AML-193 (cell line): Measurements from ENCODE around the gene RIC1.
"Not testable (repeated sequence)": the region's sequence is repeated elsewhere in the genome, so short reads cannot be mapped to it uniquely, and the experiment has no call there.

Experiments used
- DNase-seq, 2 experiments: peaks; one replicate each; lab custom pipeline; 2025; lab: John Stamatoyannopoulos, UW

Gene RIC1, protein sequence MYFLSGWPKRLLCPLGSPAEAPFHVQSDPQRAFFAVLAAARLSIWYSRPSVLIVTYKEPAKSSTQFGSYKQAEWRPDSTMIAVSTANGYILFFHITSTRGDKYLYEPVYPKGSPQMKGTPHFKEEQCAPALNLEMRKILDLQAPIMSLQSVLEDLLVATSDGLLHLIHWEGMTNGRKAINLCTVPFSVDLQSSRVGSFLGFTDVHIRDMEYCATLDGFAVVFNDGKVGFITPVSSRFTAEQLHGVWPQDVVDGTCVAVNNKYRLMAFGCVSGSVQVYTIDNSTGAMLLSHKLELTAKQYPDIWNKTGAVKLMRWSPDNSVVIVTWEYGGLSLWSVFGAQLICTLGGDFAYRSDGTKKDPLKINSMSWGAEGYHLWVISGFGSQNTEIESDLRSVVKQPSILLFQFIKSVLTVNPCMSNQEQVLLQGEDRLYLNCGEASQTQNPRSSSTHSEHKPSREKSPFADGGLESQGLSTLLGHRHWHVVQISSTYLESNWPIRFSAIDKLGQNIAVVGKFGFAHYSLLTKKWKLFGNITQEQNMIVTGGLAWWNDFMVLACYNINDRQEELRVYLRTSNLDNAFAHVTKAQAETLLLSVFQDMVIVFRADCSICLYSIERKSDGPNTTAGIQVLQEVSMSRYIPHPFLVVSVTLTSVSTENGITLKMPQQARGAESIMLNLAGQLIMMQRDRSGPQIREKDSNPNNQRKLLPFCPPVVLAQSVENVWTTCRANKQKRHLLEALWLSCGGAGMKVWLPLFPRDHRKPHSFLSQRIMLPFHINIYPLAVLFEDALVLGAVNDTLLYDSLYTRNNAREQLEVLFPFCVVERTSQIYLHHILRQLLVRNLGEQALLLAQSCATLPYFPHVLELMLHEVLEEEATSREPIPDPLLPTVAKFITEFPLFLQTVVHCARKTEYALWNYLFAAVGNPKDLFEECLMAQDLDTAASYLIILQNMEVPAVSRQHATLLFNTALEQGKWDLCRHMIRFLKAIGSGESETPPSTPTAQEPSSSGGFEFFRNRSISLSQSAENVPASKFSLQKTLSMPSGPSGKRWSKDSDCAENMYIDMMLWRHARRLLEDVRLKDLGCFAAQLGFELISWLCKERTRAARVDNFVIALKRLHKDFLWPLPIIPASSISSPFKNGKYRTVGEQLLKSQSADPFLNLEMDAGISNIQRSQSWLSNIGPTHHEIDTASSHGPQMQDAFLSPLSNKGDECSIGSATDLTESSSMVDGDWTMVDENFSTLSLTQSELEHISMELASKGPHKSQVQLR (N-terminal part only)

DNA sequence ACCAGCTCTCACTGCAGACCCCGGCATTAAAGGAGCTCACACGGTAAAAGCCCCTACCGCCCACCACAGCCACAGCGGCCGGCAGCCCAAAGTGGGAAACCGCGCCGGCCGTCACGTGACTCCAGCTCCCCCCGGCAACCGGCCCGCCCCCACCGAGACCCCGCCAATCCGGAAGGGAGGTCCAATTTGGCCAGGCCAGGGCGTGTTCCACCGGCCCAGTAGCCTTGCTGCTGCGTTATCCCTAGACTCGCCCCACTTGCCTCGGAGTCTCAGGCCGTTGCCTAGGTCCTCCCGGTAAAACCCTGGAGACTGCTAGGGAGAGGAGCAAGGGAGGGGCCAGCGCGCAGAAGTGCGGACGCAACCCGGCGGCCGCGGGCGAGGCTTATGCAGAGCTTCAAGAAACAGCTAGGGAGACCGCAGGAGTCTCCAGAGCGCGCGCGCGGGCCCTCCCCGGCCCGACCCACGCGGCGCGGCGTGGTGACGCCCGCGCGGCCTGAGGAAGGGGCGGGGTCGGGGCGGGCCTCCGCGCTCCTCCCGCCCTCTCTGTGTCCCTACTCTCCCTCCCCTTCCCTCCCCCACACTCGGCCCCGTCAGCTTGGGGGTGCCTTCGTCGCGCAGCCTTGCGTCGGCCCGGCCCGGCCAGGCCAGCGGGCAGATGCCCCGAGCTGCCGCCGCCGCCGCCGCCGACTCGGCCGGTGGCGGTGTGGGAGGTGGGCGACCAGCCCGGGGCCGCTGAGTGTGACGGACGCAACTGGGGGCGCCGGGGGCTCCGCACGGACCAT lies at the start of gene RIC1:
Gene RIC1 (plus strand): TSS at position 578 of the 782 bp plus-strand sequence. CDS start 203 bp downstream, at position 781.
- peak; percentile 89 to 92 for DNase-seq

DNA sequence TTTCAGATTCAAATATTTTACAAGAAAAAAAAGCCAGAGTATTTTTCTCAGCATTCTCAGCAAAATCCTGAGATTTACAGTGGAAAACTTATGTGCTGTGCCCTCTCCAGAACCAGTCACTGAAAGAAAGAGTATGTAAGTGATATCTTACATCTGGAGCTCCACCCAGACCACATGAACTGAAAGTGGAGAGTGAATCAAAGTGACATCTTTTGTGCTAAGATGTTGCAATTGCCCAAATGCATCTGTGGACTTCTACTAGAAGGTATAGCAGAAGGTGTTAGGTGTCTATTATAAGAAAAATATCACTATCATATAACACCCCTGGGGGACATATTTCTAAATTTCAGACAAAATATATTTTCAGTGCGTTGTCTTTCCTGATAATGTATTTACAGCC lies 49.0 kb upstream of the RIC1 start:
- DNase-seq, result no peak

DNA sequence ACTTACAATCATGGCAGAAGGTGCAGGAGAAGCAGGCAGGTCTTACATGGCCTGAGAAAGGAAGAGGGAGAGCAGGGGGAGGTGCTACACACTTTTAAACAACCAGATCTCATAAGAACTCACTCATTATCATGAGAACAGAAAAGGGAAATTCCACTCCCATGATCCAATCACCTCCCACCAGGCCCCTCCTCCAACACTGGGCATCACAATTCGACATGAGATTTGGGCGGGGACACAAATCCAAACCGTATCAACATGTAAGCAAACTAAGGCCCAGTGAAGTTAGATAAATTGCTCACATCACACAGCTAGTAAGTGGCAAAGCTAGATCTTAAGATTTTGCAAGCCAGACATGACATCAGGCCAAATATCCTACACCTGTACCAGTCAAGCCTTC lies 48.3 kb upstream of the RIC1 start:
- DNase-seq, result no peak

DNA sequence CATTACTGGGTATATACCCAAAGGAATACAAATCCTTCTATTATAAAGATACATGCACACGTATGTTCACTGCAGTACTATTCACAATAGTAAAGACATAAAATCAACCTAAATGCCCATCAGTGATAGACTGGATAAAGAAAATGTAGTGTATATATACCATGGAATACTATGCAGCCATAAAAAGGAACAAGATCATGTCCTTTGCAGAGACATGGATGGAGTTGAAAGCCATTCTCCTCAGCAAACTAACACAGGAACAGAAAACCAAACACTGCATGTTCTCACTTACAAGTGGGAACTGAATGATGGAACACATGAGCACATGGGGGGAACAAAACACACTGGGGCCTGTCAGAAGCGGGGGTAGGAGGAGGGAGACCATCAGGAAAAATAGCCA lies 47.2 kb upstream of the RIC1 start:
- DNase-seq, result not testable (repeated sequence)

DNA sequence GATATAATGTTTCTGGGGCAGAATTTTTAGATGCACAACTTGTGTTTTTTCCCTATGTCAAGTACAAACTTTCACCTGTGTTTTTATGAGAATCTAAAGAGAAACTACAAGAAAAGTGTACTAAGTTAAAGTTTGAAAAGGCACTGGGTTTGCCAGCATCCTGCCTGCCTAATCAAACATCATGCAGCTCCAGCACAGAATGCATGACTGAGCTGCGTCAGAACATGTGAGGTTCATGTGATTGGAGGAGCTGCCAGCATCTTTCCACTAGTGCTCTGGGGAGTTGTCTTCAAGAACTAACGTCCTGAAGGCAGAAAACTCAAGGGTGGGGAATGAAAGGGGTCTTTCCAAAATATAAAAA lies 46.1 kb upstream of the RIC1 start:
- no peak for DNase-seq

DNA sequence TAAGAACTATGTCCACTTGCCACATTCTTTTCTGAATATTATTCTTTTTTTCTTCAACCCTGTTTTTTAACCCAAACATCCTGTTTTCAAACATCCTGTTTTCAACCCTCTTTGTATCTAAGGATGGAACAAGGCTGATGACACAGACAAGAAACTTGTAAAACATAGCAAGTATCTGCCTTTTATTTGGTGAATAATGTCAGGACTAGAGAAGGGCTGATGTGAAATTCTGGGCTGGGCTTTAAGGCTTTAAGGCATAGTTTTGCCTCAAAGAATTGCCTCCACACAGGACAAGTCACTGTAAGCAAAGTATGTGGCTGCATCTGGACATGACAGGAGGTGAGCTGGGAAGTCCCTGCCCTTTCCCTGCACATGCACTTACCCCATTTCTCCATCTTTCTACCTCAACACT lies 42.5 kb upstream of the RIC1 start:
- no peak for DNase-seq

DNA sequence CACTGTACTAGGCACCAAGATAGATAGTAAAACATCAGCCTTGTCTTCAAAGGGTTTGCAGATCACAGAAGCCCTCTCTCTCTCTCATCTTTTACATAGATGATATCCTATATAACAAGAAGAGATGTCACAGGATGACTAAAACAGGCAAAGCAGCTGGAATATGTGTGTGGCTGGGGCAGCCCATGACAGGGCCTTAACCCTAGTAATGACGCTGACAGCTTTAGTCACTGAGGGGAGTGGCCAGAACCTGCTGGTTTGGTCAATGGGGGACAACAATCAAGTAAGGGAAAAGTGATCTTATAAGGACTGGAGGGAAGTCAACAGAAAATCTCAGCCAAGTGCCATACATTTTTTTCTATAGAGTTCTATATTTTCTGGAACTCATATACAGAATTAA lies 41.9 kb upstream of the RIC1 start:
- no peak for DNase-seq

DNA sequence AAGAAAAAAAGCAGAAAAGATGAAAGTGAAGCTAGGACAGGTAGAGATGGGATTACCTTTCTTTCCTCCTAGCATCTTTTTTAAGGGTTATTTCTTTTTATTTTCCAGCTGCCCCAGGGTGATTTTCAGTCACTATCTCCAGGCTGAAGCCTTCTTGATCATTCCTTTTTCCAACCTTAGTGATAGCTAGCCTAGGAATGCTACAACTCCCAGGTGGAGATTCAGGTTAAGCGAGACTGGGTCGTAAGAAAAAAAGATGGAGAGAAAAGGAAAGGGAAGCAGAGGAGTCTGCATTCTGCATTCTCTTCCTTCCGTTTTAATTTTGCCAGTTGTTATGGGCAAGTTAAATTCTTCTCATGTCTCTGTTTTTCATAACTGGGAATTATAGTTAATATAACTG lies 36.7 kb upstream of the RIC1 start:
- no peak for DNase-seq

DNA sequence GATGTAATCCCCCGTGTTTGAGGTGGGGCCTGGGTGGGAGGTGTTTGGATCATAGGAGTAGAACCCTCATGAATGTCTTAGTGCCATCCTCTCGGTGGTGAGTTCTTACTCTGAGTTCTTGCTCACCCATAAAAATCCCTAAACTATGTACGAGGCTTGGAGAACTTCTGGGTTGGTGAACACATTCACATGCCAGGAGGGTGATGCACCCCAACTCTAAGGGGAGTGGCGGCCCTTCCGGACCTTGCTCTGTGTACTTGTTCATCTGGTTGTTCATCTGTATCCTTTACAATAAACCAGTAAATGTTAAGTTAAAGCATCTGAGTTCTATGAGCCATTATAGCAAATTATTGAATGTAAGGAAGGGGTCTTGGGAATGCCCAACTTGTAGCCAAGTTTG lies 36.0 kb upstream of the RIC1 start:
- DNase-seq, result no peak

DNA sequence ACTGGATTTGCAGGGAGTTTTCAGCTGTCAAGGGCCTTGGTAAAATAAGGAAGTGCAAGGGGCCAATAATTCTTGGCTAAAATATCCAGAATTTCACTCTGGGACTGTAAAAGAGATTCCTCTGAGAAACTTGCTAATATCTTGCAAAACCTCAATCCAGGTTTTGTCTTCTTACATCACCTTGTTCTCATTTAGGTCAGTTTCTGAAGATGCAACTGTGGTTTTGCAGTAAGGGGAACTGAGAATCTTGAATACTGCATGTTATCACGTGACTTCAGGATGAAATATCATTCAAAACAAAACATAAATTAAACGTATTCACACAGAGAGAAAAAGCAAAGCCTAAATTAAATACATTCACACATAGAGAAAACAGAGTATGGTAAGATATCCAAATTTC lies 35.0 kb upstream of the RIC1 start:
- no peak for DNase-seq

DNA sequence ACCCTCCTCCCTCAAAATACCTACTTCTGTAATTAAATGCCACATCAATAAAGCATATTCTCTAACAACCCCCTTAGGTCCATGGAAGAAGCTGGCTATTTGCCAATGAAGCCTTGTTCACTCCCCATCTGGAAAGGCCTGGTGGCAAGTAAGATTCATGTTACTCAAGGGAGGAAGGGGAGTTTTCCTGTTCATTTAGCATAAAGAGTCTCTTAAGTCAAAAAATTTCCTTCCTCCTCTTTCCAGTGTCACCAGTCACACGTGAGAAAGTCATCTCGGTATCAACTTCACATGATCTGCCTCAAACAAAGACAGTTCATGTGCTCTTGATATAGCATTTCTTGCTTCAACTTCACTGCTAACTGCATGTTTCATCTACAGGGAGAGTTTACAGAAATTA lies 32.7 kb upstream of the RIC1 start:
- DNase-seq, result no peak

DNA sequence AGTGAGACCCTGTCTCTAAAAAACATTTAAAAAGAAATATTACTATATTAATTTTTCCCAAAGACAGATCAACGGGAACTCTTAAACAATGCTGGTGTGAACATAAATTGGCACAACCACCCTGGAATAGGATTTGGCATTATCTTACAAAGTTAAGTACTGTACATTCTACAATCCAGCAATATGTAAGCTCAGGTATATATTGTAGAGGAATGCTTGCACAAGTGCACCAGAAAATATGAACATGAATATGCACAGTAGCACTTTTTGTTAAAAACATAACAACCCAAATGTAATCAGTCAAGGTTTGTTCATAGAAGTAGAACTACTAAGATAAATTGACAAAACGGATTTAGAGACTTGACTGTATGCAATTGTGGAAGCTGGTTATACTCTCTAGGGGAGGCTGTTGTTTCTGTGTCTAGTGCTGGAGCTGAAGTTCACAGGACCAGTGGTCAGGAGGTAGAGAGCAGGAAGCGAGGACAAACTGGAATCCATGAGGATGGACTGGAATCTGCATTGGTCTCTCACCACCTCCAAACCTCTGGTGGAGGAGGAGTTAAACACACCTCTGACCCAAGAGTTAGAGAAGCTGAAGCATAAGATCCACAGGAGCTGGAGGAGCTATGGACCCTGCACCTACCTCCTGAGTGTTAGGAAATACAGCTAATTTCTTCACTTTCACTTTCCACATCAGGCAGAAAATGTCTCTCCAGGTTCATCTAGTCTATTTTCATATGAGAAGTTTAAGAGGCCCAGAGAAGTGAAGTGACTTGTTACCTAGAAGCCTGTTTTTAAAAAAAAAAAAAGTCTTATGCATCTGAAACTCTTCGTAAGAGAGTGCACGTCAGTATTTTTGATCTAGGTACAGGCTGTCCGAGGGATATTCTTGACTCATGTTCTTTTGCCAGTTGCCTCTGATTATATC lies 20.3 kb upstream of the RIC1 start:
- peak; percentile 46 to 58 for DNase-seq

DNA sequence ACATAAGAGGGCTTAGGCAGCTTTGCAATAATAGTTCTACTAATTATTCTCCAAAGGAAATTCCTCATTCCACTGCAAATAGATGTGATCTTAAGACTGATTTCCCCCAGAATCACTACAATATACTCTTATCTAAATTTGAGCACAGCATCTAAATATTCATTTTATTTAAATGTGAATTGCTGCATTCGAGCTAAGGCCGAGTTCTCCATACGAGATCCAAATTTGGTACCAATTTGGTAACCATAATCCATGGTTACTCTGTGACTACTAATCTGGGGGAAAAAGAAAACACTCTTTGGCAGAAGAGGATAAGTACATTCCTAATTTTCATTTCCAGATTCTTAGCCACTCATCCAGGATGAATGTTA lies 19.7 kb upstream of the RIC1 start:
- DNase-seq, result no peak

DNA sequence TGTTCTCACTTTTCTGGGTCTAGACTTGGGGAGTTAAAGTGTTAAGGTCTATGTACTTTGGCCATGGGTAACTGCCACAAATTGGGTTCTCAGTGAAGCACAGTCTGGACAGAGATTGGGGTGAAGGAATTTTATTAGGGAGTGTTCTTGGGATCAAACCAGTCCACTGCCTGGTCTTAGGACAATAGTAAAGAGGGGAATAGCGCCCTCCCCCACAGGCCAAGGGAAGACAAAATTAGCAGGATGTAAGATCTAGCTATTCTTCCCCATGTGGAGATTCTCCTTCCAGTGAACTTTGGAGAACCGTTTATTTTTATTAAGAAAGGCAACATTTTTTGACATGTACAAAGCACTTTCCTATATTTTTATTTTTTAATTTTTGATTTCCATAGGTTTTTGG lies 18.4 kb upstream of the RIC1 start:
- no peak for DNase-seq

DNA sequence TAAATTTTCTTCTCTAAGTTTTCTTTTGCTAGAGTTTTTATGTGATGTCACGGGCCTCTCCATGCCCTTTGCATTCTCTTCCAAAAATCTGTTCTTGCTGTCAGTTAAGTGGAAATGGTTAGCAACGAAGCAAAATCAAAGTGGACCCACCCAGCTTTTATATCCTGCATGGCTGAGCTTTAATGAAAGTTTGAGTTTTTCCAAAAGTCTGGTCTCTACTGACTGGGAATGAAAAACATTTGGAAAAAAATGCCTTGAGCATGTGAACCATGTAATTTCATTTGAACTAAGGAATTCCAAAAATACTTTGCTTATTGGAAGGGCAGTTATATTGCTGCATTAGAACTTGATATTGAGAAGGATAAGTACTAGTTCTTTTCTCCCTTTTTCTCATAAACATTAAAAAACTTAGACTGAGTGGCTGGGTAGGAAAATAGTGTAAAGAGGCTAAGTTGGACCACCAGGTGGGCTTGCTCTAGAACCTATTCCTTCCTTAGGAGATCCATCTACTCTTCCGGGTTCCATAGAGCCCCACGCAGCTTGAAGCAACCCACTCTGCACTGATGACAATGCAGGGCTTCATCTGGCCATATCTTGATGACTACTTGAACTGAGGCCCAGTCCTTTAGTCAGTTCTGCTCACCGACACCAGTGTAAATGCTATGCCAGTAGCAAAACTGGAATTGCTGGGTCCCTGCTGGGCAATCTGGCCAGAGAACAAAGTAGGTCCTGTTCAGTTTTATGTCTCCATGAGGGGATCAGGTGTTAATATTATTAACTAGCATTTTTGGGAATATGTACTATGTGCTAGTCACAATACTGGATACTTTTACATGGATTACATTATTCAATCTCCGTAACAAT lies 17.4 kb upstream of the RIC1 start:
- no peak for DNase-seq

DNA sequence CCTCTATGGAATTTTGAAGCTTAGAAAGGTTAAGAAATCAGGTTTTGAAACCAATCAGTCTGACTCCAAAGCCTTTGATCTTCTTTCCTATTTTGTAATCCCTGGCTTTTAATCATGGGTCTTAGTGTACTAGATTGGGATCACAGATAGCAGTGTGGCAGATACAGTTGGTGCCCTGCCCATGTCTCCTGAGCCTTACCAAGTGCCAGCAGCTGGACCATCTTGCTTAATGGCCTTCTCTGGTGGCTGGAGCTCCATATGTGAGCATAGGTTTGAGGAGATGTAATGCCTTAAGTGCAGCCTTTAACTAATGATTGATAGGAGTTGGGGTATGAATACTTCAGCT lies 16.7 kb upstream of the RIC1 start:
- DNase-seq, result no peak

DNA sequence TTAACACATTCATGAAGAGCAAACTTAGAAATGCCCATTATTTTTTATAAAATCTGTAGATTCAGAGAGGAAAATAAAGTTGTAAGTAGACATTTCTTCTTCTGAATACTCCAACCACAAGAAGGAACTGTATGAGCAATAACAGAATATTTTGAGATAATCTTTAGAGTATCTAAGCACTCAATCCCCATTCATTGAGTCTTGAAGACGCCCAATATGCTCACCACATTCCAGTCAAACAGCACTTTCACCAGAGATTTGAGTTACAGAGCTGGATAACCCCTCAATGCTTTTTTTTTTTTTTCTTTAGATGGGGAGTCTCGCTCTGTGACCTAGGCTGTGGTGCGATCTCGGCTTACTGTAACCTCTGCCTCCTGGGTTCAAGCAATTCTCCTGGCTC lies 14.7 kb upstream of the RIC1 start:
- no peak for DNase-seq

DNA sequence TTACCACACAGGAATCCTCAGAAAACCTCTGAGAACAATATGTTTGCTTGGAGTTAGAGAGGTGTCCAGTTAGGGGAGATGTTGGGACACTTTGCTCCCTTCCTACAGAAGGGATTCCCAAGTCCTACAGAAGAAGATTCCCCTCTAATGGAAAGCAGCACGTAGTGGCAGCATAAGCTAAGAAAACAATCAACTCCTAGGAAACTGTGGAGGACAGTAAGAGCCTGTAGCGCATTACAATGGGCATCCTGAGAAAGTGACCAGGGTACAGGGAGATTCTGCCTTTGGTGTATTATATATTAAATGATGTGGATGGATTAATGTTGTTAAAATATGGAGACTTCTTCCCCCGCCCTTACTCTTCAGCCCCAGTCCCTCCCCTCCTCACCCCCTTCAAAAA lies 13.9 kb upstream of the RIC1 start:
- no peak for DNase-seq

DNA sequence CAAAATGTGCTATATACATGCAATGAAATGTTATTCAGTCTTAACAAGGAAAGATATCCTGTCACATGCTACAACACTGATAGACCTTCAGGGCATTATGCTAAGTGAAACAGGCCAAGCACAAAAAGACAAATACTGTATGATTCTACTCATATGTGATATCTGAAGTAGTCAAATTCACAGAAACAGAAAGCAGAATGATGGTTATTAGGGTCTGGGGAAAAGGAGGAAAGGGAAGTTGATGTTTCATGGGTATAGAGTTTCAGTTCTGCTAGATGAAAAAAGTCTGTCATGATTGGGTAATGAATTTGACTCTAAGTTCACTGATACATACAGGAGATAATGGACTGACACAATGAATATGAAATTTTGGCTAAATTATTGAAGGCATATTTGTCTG lies 11.2 kb upstream of the RIC1 start:
- peak; percentile 34 to 49 for DNase-seq

DNA sequence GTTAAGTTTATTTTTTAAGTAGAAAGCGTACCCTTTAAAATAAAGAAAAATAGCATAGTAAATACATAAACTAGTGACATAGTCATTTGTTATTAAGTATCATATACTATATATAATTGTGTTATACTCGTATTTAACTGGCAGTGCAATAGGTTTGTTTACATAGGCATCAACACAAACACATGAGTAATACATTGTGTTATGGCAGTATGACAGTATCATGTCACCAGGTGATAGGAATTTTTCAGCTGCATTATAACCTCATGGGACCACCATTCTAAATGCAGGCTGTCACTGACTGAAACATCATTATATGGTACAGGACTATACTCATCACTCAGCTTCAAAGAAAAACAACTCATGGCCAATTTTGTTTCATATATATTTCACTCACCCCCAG lies 8.4 kb upstream of the RIC1 start:
- no peak for DNase-seq
